Right atrium auricular region (tissue), 2 donors: ENCODE measurements around the gene TBX10. TPM values are rescaled to one million over a fixed set of nuclear protein-coding genes. Genes with fewer than 3 reads are reported as not detected.

ENCODE experiments used
- DNase-seq: peaks from one replicate; pipeline ENCODE4 v3.0.0-alpha.2; 2019; ENCODE audit warnings: low spot score
- H3K27ac ChIP-seq, 2 donors: fragments of 200-600 bp; sonication (generic); 1 replicate in 1 of 2; 2 replicates in 1 of 2; pipeline ENCODE4 v1.5.1; 2016 to 2019
- H3K27me3 ChIP-seq, 2 donors: fragments of 200-600 bp; sonication (generic); one replicate each; pipeline versions ENCODE4 v1.5.1 to v1.6.0; 2017 to 2019
- H3K36me3 ChIP-seq: fragments of 200-600 bp; sonication (generic); one replicate; pipeline ENCODE4 v1.5.1; 2016
- H3K4me1 ChIP-seq, 2 donors: fragments of 200-600 bp; sonication (generic); one replicate each; pipeline versions ENCODE4 v1.5.1 to v1.6.0; 2017 to 2019
- H3K4me3 ChIP-seq, 2 donors: fragments of 200-600 bp; sonication (generic); 1 replicate in 1 of 2; 2 replicates in 1 of 2; pipeline ENCODE4 v1.5.1; 2017 to 2019; ENCODE audit warnings: mild to moderate bottlenecking in 1 of 2, moderate library complexity in 1 of 2
- H3K9me3 ChIP-seq, 2 donors: fragments of 200-600 bp; sonication (generic); one replicate each; pipeline ENCODE4 v1.5.1; 2019
- CTCF ChIP-seq, 2 donors: fragments of 200-600 bp; sonication (generic); IDR thresholded peaks; one replicate each; pipeline ENCODE4 v1.5.1; 2019; ENCODE audit warnings: antibody characterized with exemption in 2 of 2
- total RNA-seq, 2 donors: library from RNA; depleted of rRNA; stranded (reverse); fragments of >200 nt; gene quantifications; one replicate each; pipeline ENCODE4 v1.1.0, GENCODE V29; 2016

TBX10 gene
- total RNA-seq, 2 donors from 2014 or later, result not detected

DNA sequence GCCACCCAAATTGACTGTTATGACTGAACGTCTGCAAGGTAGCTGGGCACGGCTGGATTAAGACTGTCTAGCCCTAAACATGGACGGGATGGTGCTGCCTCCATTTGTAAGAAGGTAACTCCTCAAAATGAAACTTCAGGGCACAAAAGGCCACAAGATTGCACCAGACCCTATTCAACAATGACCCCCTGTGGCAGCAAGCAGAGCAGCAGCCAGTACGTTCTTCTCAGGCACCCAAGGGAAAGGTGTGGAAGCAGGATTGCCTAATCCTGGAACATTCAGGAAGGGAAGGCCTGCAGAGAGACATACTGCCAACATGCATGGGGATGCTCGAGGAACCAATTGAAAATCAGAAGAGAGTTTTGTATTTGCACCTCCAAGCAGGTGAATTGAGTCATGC lies 4.5 kb upstream of the TBX10 start:
- no peak for TF ChIP-seq CTCF (IDR thresholded peaks at IDR 0.05)
- Histone ChIP-seq H3K27me3 (no peaks in the 10 kb centered on the region), H3K27ac (no peak overlapping the region), H3K4me3 (no peak overlapping the region), H3K4me1 (no peaks in the 10 kb centered on the region), H3K36me3 (no peaks in the 10 kb centered on the region), H3K9me3 (no peaks in the 10 kb centered on the region)
- no peak for DNase-seq

DNA sequence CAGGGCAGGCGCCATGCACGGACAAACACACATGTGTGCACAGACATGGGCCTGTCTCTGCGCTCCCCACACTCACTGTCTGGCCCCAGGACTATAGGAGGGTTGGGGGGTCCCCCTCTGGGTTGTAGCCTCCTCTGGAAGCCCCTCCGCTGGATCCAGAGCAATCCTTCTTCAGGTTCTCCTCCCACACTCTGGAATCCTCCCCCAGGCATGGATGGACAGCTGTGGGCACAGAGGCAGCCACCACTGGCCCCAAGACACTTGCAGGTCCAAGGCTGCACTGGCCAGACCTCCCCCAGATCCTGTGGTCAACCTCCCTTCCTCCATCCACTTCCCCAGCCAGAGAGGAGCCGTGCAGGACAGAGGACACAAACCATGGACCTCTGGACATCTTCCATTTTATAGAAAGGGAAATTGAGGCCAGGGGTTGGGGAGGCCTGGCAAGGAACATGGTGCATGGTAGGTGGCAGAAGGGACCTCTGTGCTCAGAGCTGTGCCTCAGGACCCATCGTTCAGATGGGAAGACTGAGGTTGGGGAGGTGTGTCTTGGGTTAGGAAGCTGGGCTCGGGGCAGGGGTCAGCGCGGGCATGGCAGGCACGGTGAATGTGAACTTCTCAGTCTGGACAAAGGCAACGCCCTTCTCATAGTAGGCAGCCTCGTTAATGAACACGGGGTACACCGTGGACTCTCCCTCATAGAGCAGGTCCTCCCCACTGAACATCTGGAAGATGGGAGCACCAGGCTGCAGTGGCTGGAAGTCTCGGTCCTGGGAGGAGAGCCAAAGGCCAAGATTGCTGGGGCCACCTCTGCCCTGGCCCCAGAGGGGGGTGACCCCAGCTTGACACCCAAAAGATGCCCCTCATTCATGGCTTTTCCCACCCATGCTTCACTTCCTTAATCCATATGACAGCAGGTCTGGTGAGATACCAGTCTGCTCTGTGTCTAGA lies 2.9 kb upstream of the TBX10 start:
- Histone ChIP-seq H3K27ac (no peak overlapping the region), H3K4me1 (no peaks in the 10 kb centered on the region), H3K9me3 (no peaks in the 10 kb centered on the region), H3K27me3 (no peaks in the 10 kb centered on the region), H3K4me3 (no peak overlapping the region), H3K36me3 (no peaks in the 10 kb centered on the region)
- no peak for TF ChIP-seq CTCF (IDR thresholded peaks at IDR 0.05)
- no peak for DNase-seq

DNA sequence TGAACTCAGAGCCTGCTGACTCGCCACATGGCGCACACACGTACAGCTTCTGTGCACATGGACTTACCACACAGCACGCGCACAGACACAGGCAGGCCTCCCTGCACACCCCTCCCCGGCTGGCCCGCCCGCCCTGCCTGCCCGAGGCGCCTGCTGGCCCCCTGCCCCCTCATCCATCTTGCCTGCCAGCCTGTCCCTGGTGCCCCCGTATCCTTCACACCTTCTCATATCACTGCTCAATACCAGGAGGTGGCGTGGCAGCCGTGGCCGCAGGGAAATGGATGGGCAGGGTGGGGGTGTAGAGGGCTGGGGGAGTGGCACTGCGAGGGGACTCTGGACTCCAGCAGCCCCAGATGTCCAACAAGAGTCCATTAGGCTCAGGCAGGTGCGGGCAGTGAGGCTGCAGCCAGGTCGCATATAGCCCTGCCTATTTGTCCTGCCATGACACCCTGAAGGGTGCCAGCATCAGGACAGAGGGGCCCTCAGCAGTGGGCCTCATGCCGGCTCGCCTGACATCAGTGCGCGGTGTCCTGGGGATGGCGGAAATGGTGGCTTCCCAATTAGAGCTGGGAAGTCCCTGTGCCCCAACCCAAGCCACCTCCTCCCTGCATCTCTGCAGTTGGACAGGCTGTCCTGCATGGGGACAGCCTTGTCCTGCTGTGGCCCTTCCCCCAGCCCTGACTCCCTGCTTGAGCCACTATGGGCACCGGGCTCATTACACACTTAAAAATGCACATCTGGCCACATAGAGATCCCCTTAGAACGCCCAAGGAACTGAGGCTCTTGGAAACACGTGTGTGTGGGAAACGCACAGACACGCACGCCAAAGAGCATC lies 2.0 kb upstream of the TBX10 start:
- H3K9me3 ChIP-seq, result no peaks in the 10 kb centered on the region
- no peak for DNase-seq
- no peak overlapping the region for H3K27ac ChIP-seq
- no peaks in the 10 kb centered on the region for H3K27me3 ChIP-seq
- no peak overlapping the region for H3K4me3 ChIP-seq
- H3K36me3 ChIP-seq, result no peaks in the 10 kb centered on the region
- no peaks in the 10 kb centered on the region for H3K4me1 ChIP-seq
- no peak for TF ChIP-seq CTCF (IDR thresholded peaks at IDR 0.05)

DNA sequence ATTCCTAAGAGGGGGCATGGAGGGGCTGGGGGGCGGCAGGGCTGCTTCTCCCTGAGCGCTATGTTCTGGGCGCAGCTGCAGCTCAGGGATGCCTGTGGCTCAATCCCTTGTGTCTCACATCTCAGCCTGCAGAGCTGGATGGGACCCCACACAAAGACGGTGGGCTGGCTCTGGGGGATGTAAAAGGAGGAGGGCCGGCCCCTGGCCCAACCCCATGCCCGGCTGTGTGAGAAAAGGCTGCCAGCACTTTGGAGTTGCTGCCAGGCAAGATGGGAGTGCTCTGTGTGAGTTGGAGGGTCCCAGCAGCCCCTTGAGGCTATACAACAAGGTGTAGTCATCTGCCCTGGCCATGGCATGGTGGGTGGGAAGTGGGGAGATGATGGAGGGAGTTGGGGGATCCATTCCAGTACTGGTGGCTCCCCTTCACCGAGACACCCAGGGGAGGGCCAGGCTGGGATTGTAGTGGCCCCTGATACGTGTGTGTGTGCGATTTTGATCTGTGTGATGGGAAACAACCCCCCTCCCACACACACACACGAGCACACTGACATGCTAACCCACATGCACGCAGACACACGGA lies 1.3 kb upstream of the TBX10 start:
- Histone ChIP-seq H3K9me3 (no peaks in the 10 kb centered on the region), H3K4me3 (no peak overlapping the region), H3K27ac (no peak overlapping the region), H3K36me3 (no peaks in the 10 kb centered on the region), H3K4me1 (no peaks in the 10 kb centered on the region), H3K27me3 (no peaks in the 10 kb centered on the region)
- no peak for DNase-seq
- no peak for TF ChIP-seq CTCF (IDR thresholded peaks at IDR 0.05)

DNA sequence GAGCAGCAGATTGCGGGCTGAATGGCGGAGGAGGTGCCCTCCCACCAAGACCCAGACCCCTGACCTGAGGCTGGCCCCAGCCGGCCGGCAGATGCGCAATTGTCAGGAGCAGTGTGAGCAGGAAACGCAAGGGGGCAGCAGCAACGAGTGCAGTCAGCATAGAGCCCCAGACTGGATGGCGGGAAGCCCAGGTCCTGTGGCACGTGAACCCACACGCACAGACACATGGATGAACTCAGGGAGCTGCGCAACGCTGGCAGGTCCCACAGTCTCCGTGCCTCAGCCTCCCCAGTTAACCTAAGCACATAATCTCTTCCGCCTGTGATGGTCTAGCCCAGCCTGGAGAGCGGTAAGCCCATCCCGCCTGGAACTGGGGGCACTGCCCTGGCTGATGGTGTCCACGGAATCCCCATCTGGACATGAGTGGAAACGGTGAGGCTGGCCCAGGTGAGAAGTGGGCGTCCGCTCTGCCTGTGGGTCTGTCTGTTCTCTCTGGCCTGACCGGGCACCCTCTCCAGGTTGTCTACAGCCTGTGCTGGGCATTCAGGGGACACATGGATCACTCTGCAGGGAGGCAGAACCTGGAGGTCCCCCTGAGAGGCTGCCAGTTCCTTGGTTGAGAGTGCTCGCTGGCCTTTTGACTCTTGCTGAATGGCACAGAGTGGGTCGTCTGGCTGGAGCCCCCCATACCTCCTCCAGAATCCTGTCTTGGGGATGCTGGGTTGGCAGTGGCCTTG lies 626 bp upstream of the TBX10 start:
- Histone ChIP-seq H3K4me1 (no peaks in the 10 kb centered on the region), H3K36me3 (no peaks in the 10 kb centered on the region), H3K9me3 (no peaks in the 10 kb centered on the region), H3K27me3 (no peaks in the 10 kb centered on the region), H3K4me3 (no peak overlapping the region), H3K27ac (no peak overlapping the region)
- no peak for DNase-seq
- peak in 1 of 2 donors; percentile 63 for TF ChIP-seq CTCF (IDR thresholded peaks at IDR 0.05)
